Right atrium auricular region (tissue), 2 donors: ENCODE results near the gene FER. TPM values are rescaled to one million over a fixed set of nuclear protein-coding genes. Genes with fewer than 3 reads are reported as not detected.

Source experiments
- DNase-seq: peaks from one replicate; pipeline ENCODE4 v3.0.0-alpha.2; 2019; ENCODE audit warnings: low spot score
- H3K27ac ChIP-seq, 2 donors: fragments of 200-600 bp; sonication (generic); 1 replicate in 1 of 2; 2 replicates in 1 of 2; pipeline ENCODE4 v1.5.1; 2016 to 2019
- H3K27me3 ChIP-seq, 2 donors: fragments of 200-600 bp; sonication (generic); one replicate each; pipeline versions ENCODE4 v1.5.1 to v1.6.0; 2017 to 2019
- H3K36me3 ChIP-seq: fragments of 200-600 bp; sonication (generic); one replicate; pipeline ENCODE4 v1.5.1; 2016
- H3K4me1 ChIP-seq, 2 donors: fragments of 200-600 bp; sonication (generic); one replicate each; pipeline versions ENCODE4 v1.5.1 to v1.6.0; 2017 to 2019
- H3K4me3 ChIP-seq, 2 donors: fragments of 200-600 bp; sonication (generic); 1 replicate in 1 of 2; 2 replicates in 1 of 2; pipeline ENCODE4 v1.5.1; 2017 to 2019; ENCODE audit warnings: mild to moderate bottlenecking in 1 of 2, moderate library complexity in 1 of 2
- H3K9me3 ChIP-seq, 2 donors: fragments of 200-600 bp; sonication (generic); one replicate each; pipeline ENCODE4 v1.5.1; 2019
- total RNA-seq, 2 donors: library from RNA; depleted of rRNA; stranded (reverse); fragments of >200 nt; gene quantifications; one replicate each; pipeline ENCODE4 v1.1.0, GENCODE V29; 2016
- TF ChIP-seq, protein P1 (sequence below), 2 donors: fragments of 200-600 bp; sonication (generic); IDR thresholded peaks; one replicate each; pipeline ENCODE4 v1.5.1; 2019; ENCODE audit warnings: antibody characterized with exemption in 2 of 2

FER gene
- total RNA-seq, 2 donors from 2014 or later = 10.6 to 12.9 TPM

GRCh38 chr5:109161914-109162683, 414.4 kb downstream of the FER start:
- TF ChIP-seq, protein P1, sequence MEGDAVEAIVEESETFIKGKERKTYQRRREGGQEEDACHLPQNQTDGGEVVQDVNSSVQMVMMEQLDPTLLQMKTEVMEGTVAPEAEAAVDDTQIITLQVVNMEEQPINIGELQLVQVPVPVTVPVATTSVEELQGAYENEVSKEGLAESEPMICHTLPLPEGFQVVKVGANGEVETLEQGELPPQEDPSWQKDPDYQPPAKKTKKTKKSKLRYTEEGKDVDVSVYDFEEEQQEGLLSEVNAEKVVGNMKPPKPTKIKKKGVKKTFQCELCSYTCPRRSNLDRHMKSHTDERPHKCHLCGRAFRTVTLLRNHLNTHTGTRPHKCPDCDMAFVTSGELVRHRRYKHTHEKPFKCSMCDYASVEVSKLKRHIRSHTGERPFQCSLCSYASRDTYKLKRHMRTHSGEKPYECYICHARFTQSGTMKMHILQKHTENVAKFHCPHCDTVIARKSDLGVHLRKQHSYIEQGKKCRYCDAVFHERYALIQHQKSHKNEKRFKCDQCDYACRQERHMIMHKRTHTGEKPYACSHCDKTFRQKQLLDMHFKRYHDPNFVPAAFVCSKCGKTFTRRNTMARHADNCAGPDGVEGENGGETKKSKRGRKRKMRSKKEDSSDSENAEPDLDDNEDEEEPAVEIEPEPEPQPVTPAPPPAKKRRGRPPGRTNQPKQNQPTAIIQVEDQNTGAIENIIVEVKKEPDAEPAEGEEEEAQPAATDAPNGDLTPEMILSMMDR (IDR thresholded peaks at IDR 0.05) = no peak
- Histone ChIP-seq H3K36me3 (no peaks in the 10 kb centered on the region), H3K4me3 (no peak overlapping the region), H3K4me1 (no peaks in the 10 kb centered on the region), H3K27ac (no peak overlapping the region), H3K9me3 (no peaks in the 10 kb centered on the region), H3K27me3 (no peaks in the 10 kb centered on the region)
- no peak for DNase-seq

- Histone ChIP-seq H3K27me3 (no peaks in the 10 kb centered on the region), H3K4me1 (no peaks in the 10 kb centered on the region), H3K36me3 (no peaks in the 10 kb centered on the region), H3K4me3 (no peak overlapping the region), H3K27ac (no peak overlapping the region), H3K9me3 (no peaks in the 10 kb centered on the region)
- DNase-seq = no peak
- TF ChIP-seq, protein P1 (IDR thresholded peaks at IDR 0.05) = no peak
Measured at GRCh38 chr5:109163336-109163735, 415.6 kb downstream of the FER start.

- TF ChIP-seq, protein P1 (IDR thresholded peaks at IDR 0.05) = no peak
- no peak overlapping the region for H3K27ac ChIP-seq
- no peak overlapping the region for H3K4me3 ChIP-seq
- no peaks in the 10 kb centered on the region for H3K36me3 ChIP-seq
- DNase-seq = no peak
- H3K4me1 ChIP-seq = no peaks in the 10 kb centered on the region
- no peaks in the 10 kb centered on the region for H3K9me3 ChIP-seq
- no peaks in the 10 kb centered on the region for H3K27me3 ChIP-seq
Measured at GRCh38 chr5:109164001-109164400, 416.3 kb downstream of the FER start.

DNA sequence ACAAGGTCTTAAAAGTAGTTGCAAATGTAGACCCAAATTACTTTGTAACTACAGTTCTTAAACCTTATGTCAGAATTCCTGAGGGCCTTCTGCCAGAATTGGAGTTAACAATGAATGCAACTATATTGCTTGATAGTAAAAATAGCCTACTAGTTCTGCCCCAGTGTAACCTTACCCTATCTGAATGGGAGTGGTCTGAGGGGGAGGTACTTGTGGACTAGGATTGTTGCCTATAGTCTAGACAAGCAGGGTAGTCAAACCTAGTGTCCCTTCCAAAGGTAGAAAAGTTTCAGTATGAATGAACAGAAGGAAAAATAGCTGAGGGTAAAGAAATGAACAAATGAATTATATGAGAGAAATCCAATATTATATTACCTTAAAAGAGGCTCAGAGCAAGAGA, 419.9 kb downstream of the FER start:
- H3K27ac ChIP-seq = no peak overlapping the region
- DNase-seq = no peak
- TF ChIP-seq, protein P1 (IDR thresholded peaks at IDR 0.05) = no peak
- H3K4me3 ChIP-seq = no peak overlapping the region
- no peaks in the 10 kb centered on the region for H3K9me3 ChIP-seq
- H3K36me3 ChIP-seq = no peaks in the 10 kb centered on the region
- no peaks in the 10 kb centered on the region for H3K27me3 ChIP-seq
- no peaks in the 10 kb centered on the region for H3K4me1 ChIP-seq

DNA sequence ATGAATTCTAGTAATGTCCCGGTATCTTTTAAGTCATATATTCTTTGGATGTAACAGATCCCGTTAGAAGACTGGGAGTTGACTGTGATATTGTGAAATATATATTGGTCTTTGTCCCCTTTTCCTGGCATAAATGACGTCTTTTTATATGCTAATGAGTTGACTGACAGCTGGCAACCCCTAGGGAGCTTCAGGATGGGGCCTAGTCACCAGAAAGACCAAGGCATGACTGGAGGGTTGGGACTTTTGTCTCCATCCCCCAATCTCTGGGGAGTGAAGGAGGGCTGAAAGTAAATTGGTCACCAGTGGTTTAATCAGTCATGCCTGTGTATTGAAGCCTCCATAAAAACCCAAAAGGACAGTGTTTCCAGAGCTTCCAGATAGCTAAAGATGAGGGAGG, 420.5 kb downstream of the FER start:
- no peak for DNase-seq
- no peaks in the 10 kb centered on the region for H3K36me3 ChIP-seq
- H3K4me1 ChIP-seq = no peaks in the 10 kb centered on the region
- no peaks in the 10 kb centered on the region for H3K27me3 ChIP-seq
- no peak overlapping the region for H3K4me3 ChIP-seq
- no peaks in the 10 kb centered on the region for H3K9me3 ChIP-seq
- TF ChIP-seq, protein P1 (IDR thresholded peaks at IDR 0.05) = no peak
- no peak overlapping the region for H3K27ac ChIP-seq
